Mesenteric fat pad (tissue), 1 donor: ENCODE data around the gene PRRX2. TPM values are rescaled to one million over a fixed set of nuclear protein-coding genes. Genes with fewer than 3 reads are reported as not detected.
"Not testable (repeated sequence)": the region's sequence is repeated elsewhere in the genome, so short reads cannot be mapped to it uniquely, and the experiment has no call there.

Source experiments
- DNase-seq: peaks from one replicate; pipeline ENCODE4 v3.0.0-alpha.2; 2020; ENCODE audit warnings: low spot score
- total RNA-seq: library from RNA; stranded (reverse); fragmentation: NEBNext Ultra II Directional; extraction: Animal tissue kit (Norgen Biotek cat#: 25700); gene quantifications from one replicate; pipeline ENCODE4 v1.2.1, GENCODE V29; 2021
- donor health status: DM: yes; HTN: yes; CAD: no.

PRRX2 gene
- total RNA-seq, 1 donor from 2014 or later, result 8.5 TPM

DNA sequence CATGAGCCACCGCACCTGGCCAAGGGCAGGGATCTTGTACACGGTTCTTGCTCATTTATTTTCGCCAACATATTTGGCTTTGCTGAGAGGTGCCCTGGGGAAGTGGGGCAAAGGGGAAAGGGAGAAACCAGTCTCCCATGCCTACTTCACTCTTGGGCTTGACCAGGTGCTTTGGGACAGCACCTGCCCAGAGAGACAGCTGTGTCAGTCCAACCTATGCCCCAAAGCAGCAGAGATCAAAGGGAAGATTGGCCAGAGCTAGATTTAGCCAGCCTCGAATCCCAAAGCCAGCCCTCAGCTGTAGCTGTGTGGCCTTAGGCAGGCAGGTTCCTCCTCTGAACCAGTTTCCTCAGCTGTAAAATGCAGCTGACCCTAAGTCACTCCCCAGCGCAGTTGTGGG is 89.7 kb downstream of the PRRX2 start:
- no peak for DNase-seq

DNA sequence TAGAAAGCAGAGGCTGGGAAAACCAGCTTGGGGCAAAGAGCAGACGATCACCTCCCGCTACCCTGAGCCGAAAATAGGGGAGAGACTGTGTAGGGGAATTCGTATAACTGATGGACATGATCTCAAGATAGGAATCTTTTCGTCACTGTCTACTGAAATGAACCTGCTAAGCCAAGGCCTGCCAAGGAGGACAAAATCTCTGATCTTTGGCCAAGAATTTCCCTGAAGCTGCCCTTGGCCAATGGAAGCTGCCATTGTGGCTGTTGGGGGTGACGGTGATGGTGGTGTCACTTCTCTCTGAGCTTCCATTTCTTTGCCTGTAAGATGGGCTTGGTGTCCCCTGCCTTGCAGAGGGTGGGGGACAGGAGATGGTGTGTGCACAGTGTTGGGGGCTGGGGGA is 90.7 kb downstream of the PRRX2 start:
- DNase-seq, result no peak

GRCh38 chr9:129757045-129757444 is 91.6 kb downstream of the PRRX2 start:
- DNase-seq, result no peak

DNA sequence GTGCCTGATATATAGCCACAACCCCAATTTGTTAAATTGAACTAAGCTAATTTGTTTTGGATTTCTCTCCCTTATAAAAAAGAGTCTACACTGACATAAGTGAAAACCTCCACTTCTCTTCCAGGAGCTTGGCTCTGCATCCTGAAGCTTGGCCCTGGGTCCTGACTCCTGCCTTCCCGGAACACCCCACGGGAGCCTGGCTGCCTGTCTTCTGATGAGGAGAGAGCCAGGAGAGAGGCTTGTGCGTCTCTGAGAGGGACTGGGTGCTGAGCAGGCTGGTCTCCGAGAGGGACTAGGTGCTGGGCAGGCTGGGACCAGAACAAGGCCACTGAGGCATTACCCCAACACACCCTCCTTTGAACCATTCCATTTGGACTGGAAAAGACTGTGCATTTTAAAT is 93.9 kb downstream of the PRRX2 start:
- DNase-seq, result no peak

DNA sequence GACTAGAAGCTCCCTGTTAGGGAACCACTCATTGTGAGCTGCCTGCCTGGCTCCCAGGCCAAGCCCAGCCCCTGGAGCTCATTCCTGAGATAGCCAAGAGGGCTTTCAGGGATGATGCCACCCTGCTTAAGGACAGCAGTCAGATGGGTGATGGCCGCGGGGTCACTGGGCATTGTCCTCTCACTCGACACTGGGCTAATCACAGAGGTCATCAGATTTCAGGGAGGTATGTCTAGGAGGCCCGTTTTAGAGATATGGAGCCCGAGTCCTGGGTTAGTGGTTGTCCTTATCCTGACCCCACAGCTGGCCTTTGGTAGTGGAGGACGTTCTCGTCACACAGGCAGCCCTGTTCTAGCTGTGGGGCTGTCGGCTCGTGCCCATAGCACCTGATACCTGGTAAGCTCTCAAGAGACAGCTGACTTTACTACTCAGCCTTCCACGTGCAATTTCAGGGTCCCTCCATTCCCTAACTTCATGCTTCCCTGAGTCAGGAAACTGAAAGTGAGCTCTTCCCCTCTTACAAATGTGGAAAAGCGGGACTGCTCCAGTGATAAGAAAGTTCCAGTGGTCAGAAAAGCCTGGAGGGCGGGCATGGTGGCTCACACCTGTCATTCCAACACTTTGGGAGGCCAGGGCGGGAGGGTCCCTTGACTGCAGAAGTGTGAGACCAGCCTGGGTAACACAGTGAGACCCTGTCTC is 94.5 kb downstream of the PRRX2 start:
- DNase-seq, result no peak

DNA sequence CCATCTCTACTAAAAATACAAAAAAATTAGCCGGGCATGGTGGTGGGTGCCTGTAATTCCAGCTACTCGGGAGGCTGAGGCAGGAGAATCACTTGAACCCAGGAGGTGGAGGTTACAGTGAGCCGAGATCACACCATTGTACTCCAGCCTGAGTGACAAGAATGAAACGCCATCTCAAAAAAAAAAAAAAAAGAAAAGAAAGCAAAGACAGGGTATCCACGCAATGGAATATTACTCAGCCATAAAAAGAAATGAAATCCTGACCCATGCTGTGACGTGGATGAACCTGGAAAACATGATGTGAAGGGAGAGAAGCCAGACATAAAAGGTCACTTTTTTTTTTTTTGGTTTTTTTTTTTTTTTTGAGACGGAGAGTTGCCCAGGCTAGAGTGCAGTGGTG is 95.3 kb downstream of the PRRX2 start:
- not testable (repeated sequence) for DNase-seq

GRCh38 chr9:129761293-129761900 is 96.0 kb downstream of the PRRX2 start:
- no peak for DNase-seq

- DNase-seq, result no peak
Measured at GRCh38 chr9:129761901-129762369, 96.5 kb downstream of the PRRX2 start.

GRCh38 chr9:129762370-129762984 is 97.0 kb downstream of the PRRX2 start:
- DNase-seq, result not testable (repeated sequence)

DNA sequence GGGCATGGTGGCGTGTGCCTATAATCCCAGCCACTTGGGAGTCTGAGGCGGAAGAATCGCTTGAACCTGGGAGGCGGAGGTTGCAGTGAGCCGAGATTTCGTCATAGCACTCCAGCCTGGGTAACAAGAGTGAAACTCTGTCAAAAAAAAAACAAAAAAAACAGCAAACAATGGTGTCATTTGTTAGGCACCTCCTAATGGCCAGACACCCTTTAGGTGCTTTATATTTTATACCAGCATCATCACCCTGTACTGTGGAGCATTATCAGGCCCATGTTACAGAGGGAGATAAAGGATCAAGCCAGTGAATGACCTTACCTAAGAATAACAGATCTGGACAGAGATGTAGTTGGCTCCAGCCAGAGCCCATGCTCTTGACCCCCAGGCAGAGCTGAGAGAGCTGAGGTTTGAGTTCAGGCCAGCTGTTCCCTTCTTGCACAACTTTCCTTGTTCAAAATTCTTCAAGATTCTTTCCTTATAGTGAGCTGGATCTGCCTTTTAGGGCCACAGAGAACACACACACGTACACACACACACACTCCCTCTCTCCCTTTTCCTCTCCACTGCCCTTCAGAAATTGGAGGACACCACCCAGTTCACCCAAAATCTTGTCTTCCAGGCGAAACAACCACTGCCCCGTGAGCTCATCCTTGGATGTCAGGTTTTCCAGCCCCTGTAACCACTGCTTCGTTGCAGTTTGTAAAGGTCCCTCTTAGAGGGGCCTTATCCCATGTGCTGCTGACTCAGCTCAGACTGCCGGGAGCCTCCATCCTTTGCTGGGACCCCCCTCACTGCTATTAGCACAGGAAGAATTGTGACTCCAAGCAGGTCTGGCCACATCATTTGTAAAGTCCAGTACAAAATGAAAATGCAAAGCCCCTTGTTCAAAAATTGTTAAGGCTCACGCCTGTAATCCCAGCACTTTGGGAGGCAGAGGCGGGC is 97.8 kb downstream of the PRRX2 start:
- DNase-seq, result no peak

GRCh38 chr9:129765764-129766317 is 100.4 kb downstream of the PRRX2 start:
- DNase-seq, result no peak

DNA sequence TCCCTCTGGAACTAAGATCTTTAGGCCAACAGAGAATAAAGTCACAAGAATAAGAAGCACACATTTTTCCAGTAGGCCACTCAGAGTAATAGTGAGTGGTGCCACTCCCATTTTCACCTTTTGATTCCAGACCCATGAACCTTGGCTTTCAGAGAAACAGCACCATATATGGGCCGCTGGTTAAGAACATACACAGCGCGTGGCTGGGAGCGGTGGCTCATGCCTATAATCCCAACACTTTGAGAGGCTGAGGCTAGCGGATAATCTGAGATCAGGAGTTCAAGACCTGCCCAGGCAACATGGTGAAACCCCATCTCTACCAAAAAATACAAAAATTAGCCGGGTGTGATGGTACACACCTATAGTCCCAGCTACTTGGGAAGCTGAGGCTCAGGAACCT is 103.0 kb downstream of the PRRX2 start:
- DNase-seq, result no peak

- DNase-seq, result no peak
Measured at GRCh38 chr9:129769669-129770068, 104.2 kb downstream of the PRRX2 start.

GRCh38 chr9:129770741-129771140 is 105.3 kb downstream of the PRRX2 start:
- DNase-seq, result no peak

Other genes with a start within 250 kb of the PRRX2 start
- not detected for gene C9orf50, start 44.5 kb upstream of the PRRX2 start, total RNA-seq
- gene NTMT1, start 39.5 kb upstream of the PRRX2 start, total RNA-seq, result 24.6 TPM
- 14.6 TPM for gene ASB6, start 23.5 kb upstream of the PRRX2 start, total RNA-seq
- 14.1 TPM for gene PTGES, start 87.4 kb downstream of the PRRX2 start, total RNA-seq
- gene TOR1B, start 137.5 kb downstream of the PRRX2 start, total RNA-seq, result 16.7 TPM
- 33.9 TPM for gene TOR1A, start 158.5 kb downstream of the PRRX2 start, total RNA-seq
- 30.1 TPM for gene C9orf78, start 169.6 kb downstream of the PRRX2 start, total RNA-seq
- 16.8 TPM for gene USP20, start 169.8 kb downstream of the PRRX2 start, total RNA-seq